Vagina (tissue), 2 donors: ENCODE data around the gene MSI2. TPM values are rescaled to one million over a fixed set of nuclear protein-coding genes. Genes with fewer than 3 reads are reported as not detected.

Experiments used
- DNase-seq, 2 donors: peaks; one replicate each; pipeline ENCODE4 v3.0.0-alpha.2; 2017; ENCODE audit errors: extremely low spot score in 2 of 2
- H3K27ac ChIP-seq: fragments of 200-600 bp; sonication (generic); one replicate; pipeline ENCODE4 v1.5.1; 2019
- H3K27me3 ChIP-seq: fragments of 200-600 bp; sonication (generic); one replicate; pipeline ENCODE4 v1.5.1; 2019
- H3K36me3 ChIP-seq, 2 donors: fragments of 200-600 bp; sonication (generic); one replicate each; pipeline ENCODE4 v1.5.1; 2017 to 2019
- H3K4me1 ChIP-seq: fragments of 200-600 bp; sonication (generic); one replicate; pipeline ENCODE4 v1.5.1; 2019
- H3K4me3 ChIP-seq, 2 donors: fragments of 200-600 bp; sonication (generic); 1 replicate in 1 of 2; 2 replicates in 1 of 2; pipeline ENCODE4 v1.5.1; 2016 to 2019
- H3K9me3 ChIP-seq: fragments of 200-600 bp; sonication (generic); one replicate; pipeline ENCODE4 v1.5.1; 2019
- CTCF ChIP-seq, 3 experiments: fragments of 450-650 bp in 2 of 3; fragments of 200-600 bp in 1 of 3; sonication (generic) in 1 of 3; IDR thresholded peaks; one replicate each; pipeline ENCODE4 v1.5.1; 2017 to 2019; ENCODE audit warnings: antibody characterized with exemption in 3 of 3, mild to moderate bottlenecking in 2 of 3, moderate library complexity in 2 of 3
- POLR2A ChIP-seq, 2 donors: fragments of 450-650 bp; IDR thresholded peaks; one replicate each; pipeline ENCODE4 v1.6.1; 2017; ENCODE audit warnings: antibody characterized with exemption in 2 of 2, mild to moderate bottlenecking in 2 of 2, moderate library complexity in 2 of 2
- POLR2AphosphoS5 ChIP-seq, 2 donors: sonication (generic); formaldehyde crosslinking; IDR thresholded peaks; one replicate each; pipeline ENCODE4 v1.9.0; 2017; ENCODE audit warnings: antibody characterized with exemption in 2 of 2, mild to moderate bottlenecking in 2 of 2, low read depth in 1 of 2; ENCODE audit not compliant: insufficient read depth in 1 of 2
- intact Hi-C: fragments of 100-400 bp; cut with DNase I; formaldehyde crosslinking; loops from one replicate; pipeline ENCODE4 v1.15.1; 2023
- total RNA-seq: library from RNA; depleted of rRNA; stranded (reverse); fragments of >200 nt; gene quantifications from one replicate; pipeline ENCODE4 v1.2.3, GENCODE V29; 2016

Gene MSI2
- total RNA-seq, 1 donor from 2014 or later, result 27.3 TPM

GRCh38 chr17:57714665-57715180 lies 458.4 kb downstream of the MSI2 start:
- Histone ChIP-seq H3K36me3 (no peaks in the 10 kb centered on the region), H3K27me3 (no peaks in the 10 kb centered on the region), H3K27ac (no peak overlapping the region), H3K4me1 (no peaks in the 10 kb centered on the region), H3K4me3 (no peak overlapping the region), H3K9me3 (no peaks in the 10 kb centered on the region)
- intact Hi-C loops, result no loop called here
- TF ChIP-seq POLR2A (IDR thresholded peaks at IDR 0.05) (no peak), POLR2AphosphoS5 (IDR thresholded peaks at IDR 0.05; ENCODE audit: insufficient read depth in 1 of 2, low read depth in 1 of 2) (no peak), CTCF (IDR thresholded peaks at IDR 0.05) (no peak)
- DNase-seq, result no peak

GRCh38 chr17:57715981-57716380 lies 459.7 kb downstream of the MSI2 start:
- H3K27ac ChIP-seq, result no peak overlapping the region
- no peak for DNase-seq
- H3K4me1 ChIP-seq, result no peaks in the 10 kb centered on the region
- H3K36me3 ChIP-seq, result no peaks in the 10 kb centered on the region
- no peaks in the 10 kb centered on the region for H3K9me3 ChIP-seq
- intact Hi-C loops, result no loop called here
- H3K4me3 ChIP-seq, result no peak overlapping the region
- H3K27me3 ChIP-seq, result no peaks in the 10 kb centered on the region
- TF ChIP-seq CTCF (IDR thresholded peaks at IDR 0.05) (no peak), POLR2AphosphoS5 (IDR thresholded peaks at IDR 0.05; ENCODE audit: insufficient read depth in 1 of 2, low read depth in 1 of 2) (no peak), POLR2A (IDR thresholded peaks at IDR 0.05) (no peak)

- intact Hi-C loops, result no loop called here
- no peak for DNase-seq
- H3K4me1 ChIP-seq, result no peaks in the 10 kb centered on the region
These were observed 462.6 kb downstream of the MSI2 start for GRCh38 chr17:57718878-57719277.

GRCh38 chr17:57720386-57721035 lies 464.2 kb downstream of the MSI2 start:
- no peak for TF ChIP-seq POLR2A (IDR thresholded peaks at IDR 0.05)
- TF ChIP-seq CTCF (IDR thresholded peaks at IDR 0.05), result no peak
- TF ChIP-seq POLR2AphosphoS5 (IDR thresholded peaks at IDR 0.05; ENCODE audit: insufficient read depth in 1 of 2, low read depth in 1 of 2), result no peak
- no peak overlapping the region for H3K4me3 ChIP-seq
- H3K36me3 ChIP-seq, result no peaks in the 10 kb centered on the region
- intact Hi-C loops, result no loop called here
- H3K9me3 ChIP-seq, result no peaks in the 10 kb centered on the region
- no peaks in the 10 kb centered on the region for H3K27me3 ChIP-seq
- no peaks in the 10 kb centered on the region for H3K4me1 ChIP-seq
- no peak overlapping the region for H3K27ac ChIP-seq
- DNase-seq, result no peak

More at GRCh38 chr17:57718878-57719277, 462.6 kb downstream of the MSI2 start:
- TF ChIP-seq POLR2AphosphoS5 (IDR thresholded peaks at IDR 0.05; ENCODE audit: insufficient read depth in 1 of 2, low read depth in 1 of 2), result no peak
- TF ChIP-seq POLR2A (IDR thresholded peaks at IDR 0.05), result no peak
- no peak for TF ChIP-seq CTCF (IDR thresholded peaks at IDR 0.05)
- no peaks in the 10 kb centered on the region for H3K27me3 ChIP-seq
- no peak overlapping the region for H3K4me3 ChIP-seq
- H3K27ac ChIP-seq, result no peak overlapping the region
- H3K36me3 ChIP-seq, result no peaks in the 10 kb centered on the region
- H3K9me3 ChIP-seq, result no peaks in the 10 kb centered on the region

- no peak for DNase-seq
These were observed 465.8 kb downstream of the MSI2 start for GRCh38 chr17:57721967-57722703.

More at GRCh38 chr17:57721967-57722703, 465.8 kb downstream of the MSI2 start:
- Histone ChIP-seq H3K4me1 (no peaks in the 10 kb centered on the region), H3K4me3 (no peak overlapping the region), H3K36me3 (no peaks in the 10 kb centered on the region), H3K9me3 (no peaks in the 10 kb centered on the region), H3K27me3 (no peaks in the 10 kb centered on the region), H3K27ac (no peak overlapping the region)
- TF ChIP-seq POLR2AphosphoS5 (IDR thresholded peaks at IDR 0.05; ENCODE audit: insufficient read depth in 1 of 2, low read depth in 1 of 2) (no peak), CTCF (IDR thresholded peaks at IDR 0.05) (no peak), POLR2A (IDR thresholded peaks at IDR 0.05) (no peak)
- intact Hi-C loops, result no loop called here
